MM.1S (cell line): Measurements from ENCODE around the gene ZBTB46.
A peak's percentile ranks its signal among the peaks of the same experiment; 100 is the strongest.

Experiments
- DNase-seq: peaks from one replicate; pipeline ENCODE4 v3.0.0-alpha.2; 2015
- H2AFZ ChIP-seq: fragments of 300-600 bp; sonication (generic); 2 replicates; pipeline ENCODE4 v1.6.0; 2016; ENCODE audit warnings: antibody characterized with exemption, low read length
- H3F3A ChIP-seq: fragments of 300-600 bp; sonication (generic); 2 replicates; pipeline ENCODE4 v1.6.1; 2016; ENCODE audit warnings: mild to moderate bottlenecking, antibody characterized with exemption, low read length, moderate library complexity, mixed read lengths; ENCODE audit not compliant: insufficient read depth
- H3K27ac ChIP-seq: fragments of 300-600 bp; sonication (generic); 2 replicates; pipeline ENCODE4 v1.5.1; 2016; ENCODE audit warnings: mild to moderate bottlenecking, low read length
- H3K27me3 ChIP-seq: fragments of 300-600 bp; sonication (generic); replicated peaks from 2 replicates; pipeline ENCODE4 v1.6.0; 2016; ENCODE audit warnings: low read length; ENCODE audit not compliant: insufficient read depth
- H3K36me3 ChIP-seq: fragments of 300-600 bp; sonication (generic); replicated peaks from 2 replicates; pipeline ENCODE4 v1.6.1; 2016; ENCODE audit warnings: mild to moderate bottlenecking, low read length, mixed read lengths; ENCODE audit not compliant: insufficient read depth
- H3K4me1 ChIP-seq: fragments of 300-600 bp; sonication (generic); 2 replicates; pipeline ENCODE4 v1.6.1; 2016; ENCODE audit warnings: low read length, mixed read lengths
- H3K4me2 ChIP-seq: fragments of 300-600 bp; sonication (generic); 2 replicates; pipeline ENCODE4 v1.6.0; 2016; ENCODE audit warnings: low read depth, low read length
- H3K4me3 ChIP-seq: fragments of 300-600 bp; sonication (generic); 2 replicates; pipeline ENCODE4 v1.5.1; 2016; ENCODE audit warnings: low read length, mixed read lengths
- H3K79me2 ChIP-seq: fragments of 300-600 bp; sonication (generic); 2 replicates; pipeline ENCODE4 v1.6.1; 2016; ENCODE audit warnings: mixed run types, low read length, mixed read lengths
- H3K9ac ChIP-seq: fragments of 300-600 bp; sonication (generic); 2 replicates; pipeline ENCODE4 v1.6.1; 2016; ENCODE audit warnings: low read length, mixed read lengths
- H3K9me2 ChIP-seq: fragments of 300-600 bp; sonication (generic); replicated peaks from 2 replicates; pipeline ENCODE4 v1.6.1; 2016; ENCODE audit warnings: mild to moderate bottlenecking, low read length, mixed read lengths; ENCODE audit not compliant: insufficient read depth
- H3K9me3 ChIP-seq: fragments of 300-600 bp; sonication (generic); replicated peaks from 2 replicates; pipeline ENCODE4 v1.6.1; 2016; ENCODE audit warnings: mild to moderate bottlenecking, low read length, mixed read lengths; ENCODE audit not compliant: insufficient read depth
- H4K20me1 ChIP-seq: fragments of 300-600 bp; sonication (generic); 2 replicates; pipeline ENCODE4 v1.6.1; 2016; ENCODE audit warnings: mild to moderate bottlenecking, low read length, moderate library complexity, mixed read lengths; ENCODE audit not compliant: insufficient read depth
- EZH2 ChIP-seq: fragments of 300-600 bp; sonication (generic); optimal IDR thresholded peaks from 2 replicates; pipeline ENCODE3; 2017; ENCODE audit warnings: low read depth, mild to moderate bottlenecking, antibody characterized with exemption, low read length, mixed read lengths
- EZH2phosphoT487 ChIP-seq: fragments of 300-600 bp; sonication (generic); IDR thresholded peaks from 2 replicates; pipeline ENCODE4 v1.6.1; 2018; ENCODE audit warnings: antibody characterized with exemption, low read length
- TF ChIP-seq, protein P1 (sequence below): fragments of 300-600 bp; sonication (generic); IDR thresholded peaks from 2 replicates; pipeline ENCODE4 v1.5.1; 2016; ENCODE audit warnings: antibody characterized with exemption, low read length, mixed read lengths

Gene ZBTB46

DNA sequence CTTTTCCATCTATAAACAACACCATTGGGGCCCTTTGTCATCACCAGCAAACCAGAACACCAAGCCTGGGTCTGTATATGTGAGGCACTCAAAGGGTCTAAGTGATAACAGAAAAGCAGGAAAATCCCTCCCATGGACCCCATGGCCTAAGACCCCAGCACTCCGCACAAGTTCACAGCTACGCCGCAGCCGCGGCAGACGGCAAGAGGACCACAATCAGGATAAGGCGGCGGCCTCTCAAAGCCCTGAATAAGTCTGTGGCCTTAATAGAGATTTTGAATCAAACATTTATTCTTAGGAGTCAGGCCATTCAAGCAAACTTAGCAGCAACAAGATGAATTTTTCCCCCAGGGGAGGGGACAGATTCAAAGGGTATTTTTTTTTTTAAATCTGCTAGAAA lies 2.9 kb downstream of the ZBTB46 start:
- Histone ChIP-seq H4K20me1 (no peaks in the 10 kb centered on the region), H3F3A (no peaks in the 10 kb centered on the region), H3K36me3 (no peaks in the 10 kb centered on the region), H3K9ac (no peak overlapping the region), H3K4me3 (no peak overlapping the region), H3K27ac (no peak overlapping the region), H2AFZ (no peak overlapping the region), H3K9me3 (no peaks in the 10 kb centered on the region), H3K79me2 (no peaks in the 10 kb centered on the region), H3K27me3 (peaks cover 61% of the 10 kb centered on the region), H3K4me2 (no peak overlapping the region), H3K9me2 (no peaks in the 10 kb centered on the region), H3K4me1 (peaks cover 5% of the 10 kb centered on the region)
- DNase-seq: no peak
- no peak for TF ChIP-seq EZH2phosphoT487
- TF ChIP-seq, protein P1, sequence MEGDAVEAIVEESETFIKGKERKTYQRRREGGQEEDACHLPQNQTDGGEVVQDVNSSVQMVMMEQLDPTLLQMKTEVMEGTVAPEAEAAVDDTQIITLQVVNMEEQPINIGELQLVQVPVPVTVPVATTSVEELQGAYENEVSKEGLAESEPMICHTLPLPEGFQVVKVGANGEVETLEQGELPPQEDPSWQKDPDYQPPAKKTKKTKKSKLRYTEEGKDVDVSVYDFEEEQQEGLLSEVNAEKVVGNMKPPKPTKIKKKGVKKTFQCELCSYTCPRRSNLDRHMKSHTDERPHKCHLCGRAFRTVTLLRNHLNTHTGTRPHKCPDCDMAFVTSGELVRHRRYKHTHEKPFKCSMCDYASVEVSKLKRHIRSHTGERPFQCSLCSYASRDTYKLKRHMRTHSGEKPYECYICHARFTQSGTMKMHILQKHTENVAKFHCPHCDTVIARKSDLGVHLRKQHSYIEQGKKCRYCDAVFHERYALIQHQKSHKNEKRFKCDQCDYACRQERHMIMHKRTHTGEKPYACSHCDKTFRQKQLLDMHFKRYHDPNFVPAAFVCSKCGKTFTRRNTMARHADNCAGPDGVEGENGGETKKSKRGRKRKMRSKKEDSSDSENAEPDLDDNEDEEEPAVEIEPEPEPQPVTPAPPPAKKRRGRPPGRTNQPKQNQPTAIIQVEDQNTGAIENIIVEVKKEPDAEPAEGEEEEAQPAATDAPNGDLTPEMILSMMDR: no peak
- TF ChIP-seq EZH2: no peak

DNA sequence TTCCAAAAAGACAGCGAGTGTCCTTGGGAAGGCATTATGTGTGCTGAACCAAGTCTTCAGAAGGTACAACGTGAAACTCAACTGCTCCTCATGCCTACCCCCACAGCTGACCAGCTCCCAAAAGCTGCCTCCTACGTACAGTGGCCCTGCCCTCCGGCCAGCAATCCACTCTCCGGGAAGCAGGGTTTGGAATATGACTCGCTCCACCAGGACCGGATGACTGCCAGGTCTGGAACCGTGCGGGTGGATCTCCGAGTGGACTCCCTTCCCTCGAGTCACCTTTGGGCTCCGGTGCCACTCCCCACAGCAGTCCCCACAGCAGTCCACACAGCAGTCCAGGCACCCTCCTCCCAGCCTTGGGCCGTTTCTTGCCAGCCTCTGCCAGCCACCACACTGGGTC lies 4.3 kb downstream of the ZBTB46 start:
- no peak overlapping the region for H3K4me3 ChIP-seq
- peaks cover 5% of the 10 kb centered on the region for H3K4me1 ChIP-seq
- no peaks in the 10 kb centered on the region for H3K9me2 ChIP-seq
- H3K27me3 ChIP-seq: peaks cover 68% of the 10 kb centered on the region
- H4K20me1 ChIP-seq: no peaks in the 10 kb centered on the region
- DNase-seq: no peak
- H2AFZ ChIP-seq: no peak overlapping the region
- no peak for TF ChIP-seq EZH2
- TF ChIP-seq, protein P1: no peak
- no peak for TF ChIP-seq EZH2phosphoT487
- H3K36me3 ChIP-seq: no peaks in the 10 kb centered on the region
- no peaks in the 10 kb centered on the region for H3F3A ChIP-seq
- H3K79me2 ChIP-seq: no peaks in the 10 kb centered on the region
- no peak overlapping the region for H3K27ac ChIP-seq
- peak overlapping the region; percentile 62 for H3K4me2 ChIP-seq
- H3K9ac ChIP-seq: no peak overlapping the region
- H3K9me3 ChIP-seq: no peaks in the 10 kb centered on the region

DNA sequence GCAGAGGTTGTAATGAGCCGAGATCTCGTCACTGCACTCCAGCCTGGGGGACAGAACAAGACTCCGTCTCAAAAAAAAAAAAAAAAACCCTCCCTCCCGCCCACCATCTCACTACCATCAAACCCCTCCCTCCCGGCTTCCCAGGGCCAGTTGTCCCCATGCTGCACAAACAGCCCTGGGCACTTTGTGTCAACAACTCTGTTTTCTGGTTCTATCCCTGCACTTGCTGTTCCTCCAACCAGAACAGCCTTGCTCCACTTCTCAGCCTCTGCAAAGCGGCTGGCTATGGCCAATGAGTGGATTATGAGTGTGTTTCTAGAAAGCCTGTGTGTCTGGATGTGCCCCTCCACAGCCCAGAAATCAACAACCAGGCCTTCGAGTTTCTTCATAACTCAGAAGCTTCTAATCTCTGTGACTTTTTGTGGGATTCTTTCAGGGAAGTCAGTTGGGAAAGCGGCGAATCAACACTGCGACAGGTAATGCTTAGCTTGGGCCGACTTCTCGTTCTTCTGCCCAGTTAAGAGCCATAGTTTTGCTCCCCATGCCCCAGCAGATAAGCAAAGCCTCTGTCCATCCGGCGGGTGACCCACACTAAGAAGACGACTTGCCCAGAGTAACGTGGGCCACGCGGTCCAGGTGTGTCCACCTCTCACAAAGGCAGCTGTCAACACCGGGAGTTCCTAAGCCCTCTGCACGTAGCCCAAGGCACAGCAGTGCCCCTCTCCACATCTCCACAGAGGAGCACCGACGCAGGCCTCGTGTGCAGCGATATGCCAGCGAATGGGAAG lies 5.5 kb downstream of the ZBTB46 start:
- Histone ChIP-seq H2AFZ (no peak overlapping the region), H3K9me2 (no peaks in the 10 kb centered on the region), H4K20me1 (no peaks in the 10 kb centered on the region), H3K9ac (no peak overlapping the region), H3K9me3 (no peaks in the 10 kb centered on the region), H3K4me3 (0 out of 2 replicates have a peak overlapping the region, but pooled peaks have one; percentile 2), H3K4me2 (peak overlapping the region; percentile 62; the same call in 1 of the 2 replicates), H3K4me1 (peaks cover 5% of the 10 kb centered on the region), H3K27ac (no peak overlapping the region), H3F3A (no peaks in the 10 kb centered on the region), H3K27me3 (peaks cover 75% of the 10 kb centered on the region), H3K36me3 (no peaks in the 10 kb centered on the region), H3K79me2 (no peaks in the 10 kb centered on the region)
- TF ChIP-seq, protein P1: no peak
- TF ChIP-seq EZH2phosphoT487 (no peak), EZH2 (no peak)
- no peak for DNase-seq
